Ovary (tissue), 9 donors: ENCODE data around the gene RGS19. TPM values are rescaled to one million over a fixed set of nuclear protein-coding genes. Genes with fewer than 3 reads are reported as not detected.

Experiments used
- DNase-seq, 5 donors: peaks; one replicate each; pipeline ENCODE4 v3.0.0-alpha.2; 2019 to 2020
- H3K27ac ChIP-seq, 2 donors: fragments of 200-600 bp; one replicate each; pipeline versions ENCODE4 v1.5.1 to v1.8.0; 2019 to 2022
- H3K27me3 ChIP-seq: fragments of 200-600 bp; one replicate; pipeline ENCODE4 v1.8.0; 2022
- H3K36me3 ChIP-seq: fragments of 200-600 bp; sonication (generic); one replicate; pipeline ENCODE4 v1.5.1; 2019
- H3K4me1 ChIP-seq: one replicate; pipeline ENCODE4 v1.8.1; 2013; ENCODE audit warnings: mild to moderate bottlenecking, moderate library complexity; ENCODE audit not compliant: insufficient read depth
- H3K4me3 ChIP-seq: fragments of 200-600 bp; sonication (generic); one replicate; pipeline ENCODE4 v1.5.1; 2017
- H3K9me3 ChIP-seq, 2 donors: fragments of 200-600 bp in 1 of 2; sonication (generic) in 1 of 2; one replicate each; pipeline versions ENCODE4 v1.5.1 to v1.8.1; 2013 to 2019; ENCODE audit warnings: mild to moderate bottlenecking in 1 of 2, moderate library complexity in 1 of 2
- EP300 ChIP-seq: sonication (generic); formaldehyde crosslinking; IDR thresholded peaks from one replicate; pipeline ENCODE4 v1.6.1; 2017; ENCODE audit warnings: antibody characterized with exemption
- POLR2A ChIP-seq: fragments of 450-650 bp; IDR thresholded peaks from one replicate; pipeline ENCODE4 v1.6.1; 2017; ENCODE audit warnings: antibody characterized with exemption, mild to moderate bottlenecking, moderate library complexity
- WGBS, 3 donors: extraction: QIAGEN DNeasy Blood & Tissue Kit in 1 of 3; methylation state at CpG; one replicate each; pipeline versions ENCODE4 v1.1.5 to v1.1.7; 2013 to 2017; 5-methylcytosine and 5-hydroxymethylcytosine counted together
- intact Hi-C, 4 donors: fragments of 100-400 bp; cut with DNase I; formaldehyde crosslinking; loops; one replicate each; pipeline versions ENCODE4 v1.11.0 to v1.15.1; 2022 to 2023
- polyA plus RNA-seq, 2 donors: library from polyadenylated mRNA; stranded (reverse); fragments of 200-250 nt in 1 of 2; fragments of 350-450 nt in 1 of 2; fragmentation: Illumina TruSeq in 1 of 2; extraction: RNeasy Lipid Tissue Mini Kit (QIAGEN cat#74804) in 1 of 2; gene quantifications; one replicate each; pipeline ENCODE4 v1.2.3, GENCODE V29; 2013 to 2014
- total RNA-seq, 7 donors: library from RNA; depleted of rRNA in 2 of 7; stranded (reverse); fragments of >200 nt in 2 of 7; fragmentation: NEBNext Ultra II Directional in 3 of 7; extraction: Animal tissue kit (Norgen Biotek cat#: 25700) in 3 of 7; gene quantifications; one replicate each; pipeline versions ENCODE4 v1.1.0 to v1.2.4, GENCODE V29; 2016 to 2023
- TF ChIP-seq, protein P1 (sequence below), 3 donors: fragments of 450-650 bp in 2 of 3; fragments of 200-600 bp in 1 of 3; IDR thresholded peaks; one replicate each; pipeline versions ENCODE4 v1.5.1 to v1.8.0; 2016 to 2022; ENCODE audit warnings: antibody characterized with exemption in 3 of 3, mild to moderate bottlenecking in 1 of 3
- donor health status: DM: no; HTN: no; CAD: no; lungs with moderate emphysema.
- donor health status: DM: no; HTN: no; CAD: no.
- donor health status: Bipolar disorder and iron deficiency.
- donor health status: DM: yes; HTN: yes; CAD: no.
- donor health status: DM: no; HTN: no; CAD: no.
- donor health status: DM: yes; HTN: yes; CAD: no.

The RGS19 gene
- total and polyA plus RNA-seq, 9 donors: 2.1 to 7.6 (median 4.5) TPM

DNA sequence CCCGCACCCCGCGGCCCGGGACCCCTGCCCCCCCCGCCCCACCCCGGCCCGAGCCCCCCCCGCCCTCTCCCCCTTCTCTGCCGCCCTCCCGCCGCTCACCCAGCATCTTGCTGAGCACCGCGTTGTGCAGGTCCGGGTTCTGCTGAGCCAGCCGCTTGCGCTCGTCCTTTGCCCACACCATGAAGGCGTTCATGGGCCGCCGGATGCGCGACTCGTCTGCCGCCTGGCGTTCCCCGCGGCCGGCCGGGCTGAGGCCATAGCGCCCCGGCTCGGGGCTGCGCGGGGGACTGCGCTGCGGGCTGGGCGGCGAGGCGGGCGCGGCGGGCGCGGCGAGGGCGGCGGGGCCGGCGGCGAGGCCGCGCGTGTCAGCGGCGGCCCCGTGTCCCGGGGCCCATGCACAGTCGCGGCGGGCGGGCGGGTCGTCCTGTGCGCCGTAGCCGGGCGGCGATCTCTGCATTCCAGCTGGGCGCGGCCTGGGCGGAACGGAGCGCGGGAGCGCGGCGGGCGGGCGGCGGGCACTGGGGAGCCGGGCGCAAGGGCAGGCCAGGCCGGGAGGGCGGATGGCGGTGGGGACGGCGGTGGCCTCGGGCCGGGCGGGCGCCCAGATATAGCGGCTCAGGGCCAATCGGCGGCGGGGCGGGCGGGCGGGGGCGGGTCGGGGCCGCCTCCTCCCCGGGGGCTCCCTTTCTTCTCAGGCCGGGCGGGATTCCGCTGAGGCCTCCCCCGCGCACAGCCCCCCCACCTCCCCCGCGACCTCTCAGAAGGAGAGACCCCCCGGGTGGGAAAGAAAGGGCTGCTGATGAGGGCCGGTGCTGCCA lies 30.0 kb downstream of the RGS19 start, which contains the start of gene SOX18:
TSS of gene SOX18 (minus strand) at position 580 of the 818 bp plus-strand sequence. CDS start at position 457, 123 bp downstream.
- 0 to 2% (median 1%) methylated on average over 41 to 101 of the region's 111 CpGs for WGBS, 3 donors
- Histone ChIP-seq H3K4me3 (peak within 1 kb of the TSS; percentile 10), H3K9me3 (no peaks in the 10 kb centered on the region), H3K4me1 (peaks cover 2% of the 10 kb centered on the region), H3K27ac (no peak within 1 kb of the TSS), H3K36me3 (no peaks in the 10 kb centered on the region), H3K27me3 (peaks cover 7% of the 10 kb centered on the region)
- intact Hi-C loops: no loop called here
- DNase-seq: no peak
- TF ChIP-seq, protein P1, sequence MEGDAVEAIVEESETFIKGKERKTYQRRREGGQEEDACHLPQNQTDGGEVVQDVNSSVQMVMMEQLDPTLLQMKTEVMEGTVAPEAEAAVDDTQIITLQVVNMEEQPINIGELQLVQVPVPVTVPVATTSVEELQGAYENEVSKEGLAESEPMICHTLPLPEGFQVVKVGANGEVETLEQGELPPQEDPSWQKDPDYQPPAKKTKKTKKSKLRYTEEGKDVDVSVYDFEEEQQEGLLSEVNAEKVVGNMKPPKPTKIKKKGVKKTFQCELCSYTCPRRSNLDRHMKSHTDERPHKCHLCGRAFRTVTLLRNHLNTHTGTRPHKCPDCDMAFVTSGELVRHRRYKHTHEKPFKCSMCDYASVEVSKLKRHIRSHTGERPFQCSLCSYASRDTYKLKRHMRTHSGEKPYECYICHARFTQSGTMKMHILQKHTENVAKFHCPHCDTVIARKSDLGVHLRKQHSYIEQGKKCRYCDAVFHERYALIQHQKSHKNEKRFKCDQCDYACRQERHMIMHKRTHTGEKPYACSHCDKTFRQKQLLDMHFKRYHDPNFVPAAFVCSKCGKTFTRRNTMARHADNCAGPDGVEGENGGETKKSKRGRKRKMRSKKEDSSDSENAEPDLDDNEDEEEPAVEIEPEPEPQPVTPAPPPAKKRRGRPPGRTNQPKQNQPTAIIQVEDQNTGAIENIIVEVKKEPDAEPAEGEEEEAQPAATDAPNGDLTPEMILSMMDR (IDR thresholded peaks at IDR 0.05): no peak
- TF ChIP-seq EP300 (no peak), POLR2A (no peak)

GRCh38 chr20:64048402-64049044 lies 30.8 kb downstream of the RGS19 start:
- Histone ChIP-seq H3K27ac (no peak overlapping the region), H3K27me3 (peaks cover 7% of the 10 kb centered on the region), H3K4me3 (no peak overlapping the region), H3K36me3 (no peaks in the 10 kb centered on the region), H3K9me3 (no peaks in the 10 kb centered on the region), H3K4me1 (peaks cover 2% of the 10 kb centered on the region)
- WGBS, 3 donors: 1 to 3% (median 2%) methylated on average over 24 to 101 of the region's 101 CpGs
- no peak for DNase-seq
- intact Hi-C loops: no loop called here
- TF ChIP-seq, protein P1 (IDR thresholded peaks at IDR 0.05): no peak

- intact Hi-C loops: no loop called here
- Histone ChIP-seq H3K36me3 (no peaks in the 10 kb centered on the region), H3K4me3 (no peak overlapping the region), H3K27me3 (peaks cover 7% of the 10 kb centered on the region), H3K27ac (no peak overlapping the region), H3K9me3 (no peaks in the 10 kb centered on the region), H3K4me1 (peaks cover 2% of the 10 kb centered on the region)
- no peak for DNase-seq
- WGBS, 3 donors: 3 to 11% (median 4%) methylated on average over 42 to 49 of the region's 49 CpGs
- no peak for TF ChIP-seq EP300
- no peak for TF ChIP-seq POLR2A
- TF ChIP-seq, protein P1 (IDR thresholded peaks at IDR 0.05): no peak
Measured at GRCh38 chr20:64047968-64048401, 31.3 kb downstream of the RGS19 start.

GRCh38 chr20:64047046-64047389 lies 32.3 kb downstream of the RGS19 start:
- TF ChIP-seq POLR2A (no peak), EP300 (no peak)
- TF ChIP-seq, protein P1 (IDR thresholded peaks at IDR 0.05): no peak
- Histone ChIP-seq H3K36me3 (no peaks in the 10 kb centered on the region), H3K4me3 (no peak overlapping the region), H3K27me3 (peaks cover 7% of the 10 kb centered on the region), H3K27ac (no peak overlapping the region), H3K9me3 (no peaks in the 10 kb centered on the region), H3K4me1 (peaks cover 2% of the 10 kb centered on the region)
- intact Hi-C loops: no loop called here
- no peak for DNase-seq
- 65 to 81% (median 70%) methylated on average over 8 of the region's 8 CpGs for WGBS, 3 donors
